B cell (primary cell): Measurements from ENCODE around the gene PHF19.

Experiments
- EZH2 ChIP-seq: IDR thresholded peaks from 2 replicates; pipeline ENCODE4 v1.6.1; 2012; ENCODE audit warnings: borderline replicate concordance, low read depth, mild to moderate bottlenecking, moderate library complexity, low read length; ENCODE audit not compliant: insufficient read depth, poor library complexity, severe bottlenecking
- TF ChIP-seq, protein P1 (sequence below): fragments of 200-600 bp; IDR thresholded peaks from one replicate; pipeline ENCODE4 v1.8.0; 2022; ENCODE audit warnings: antibody characterized with exemption, mild to moderate bottlenecking

DNA sequence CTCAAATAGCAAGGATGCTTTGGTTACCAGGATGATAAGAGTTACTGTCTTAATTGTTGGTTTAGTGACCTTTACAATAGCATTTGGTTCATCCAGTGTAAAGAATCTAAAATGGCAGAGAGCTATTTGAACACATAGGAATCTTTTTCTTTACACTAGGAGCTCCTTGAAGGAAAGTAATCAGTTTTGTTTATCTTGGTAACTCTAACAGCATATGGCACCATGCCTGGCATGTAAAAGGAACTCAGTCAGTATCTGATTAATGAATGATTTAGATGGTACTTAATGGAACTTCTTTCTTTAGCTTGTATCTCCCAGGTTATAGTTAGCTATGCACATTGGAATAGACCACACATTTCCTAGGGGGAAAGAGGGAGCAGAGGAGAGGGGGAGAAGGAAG is 44.2 kb downstream of the PHF19 start:
- TF ChIP-seq, protein P1, sequence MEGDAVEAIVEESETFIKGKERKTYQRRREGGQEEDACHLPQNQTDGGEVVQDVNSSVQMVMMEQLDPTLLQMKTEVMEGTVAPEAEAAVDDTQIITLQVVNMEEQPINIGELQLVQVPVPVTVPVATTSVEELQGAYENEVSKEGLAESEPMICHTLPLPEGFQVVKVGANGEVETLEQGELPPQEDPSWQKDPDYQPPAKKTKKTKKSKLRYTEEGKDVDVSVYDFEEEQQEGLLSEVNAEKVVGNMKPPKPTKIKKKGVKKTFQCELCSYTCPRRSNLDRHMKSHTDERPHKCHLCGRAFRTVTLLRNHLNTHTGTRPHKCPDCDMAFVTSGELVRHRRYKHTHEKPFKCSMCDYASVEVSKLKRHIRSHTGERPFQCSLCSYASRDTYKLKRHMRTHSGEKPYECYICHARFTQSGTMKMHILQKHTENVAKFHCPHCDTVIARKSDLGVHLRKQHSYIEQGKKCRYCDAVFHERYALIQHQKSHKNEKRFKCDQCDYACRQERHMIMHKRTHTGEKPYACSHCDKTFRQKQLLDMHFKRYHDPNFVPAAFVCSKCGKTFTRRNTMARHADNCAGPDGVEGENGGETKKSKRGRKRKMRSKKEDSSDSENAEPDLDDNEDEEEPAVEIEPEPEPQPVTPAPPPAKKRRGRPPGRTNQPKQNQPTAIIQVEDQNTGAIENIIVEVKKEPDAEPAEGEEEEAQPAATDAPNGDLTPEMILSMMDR: no peak
- no peak for TF ChIP-seq EZH2
